ENCODE measurements around the gene ATG2A.

The ATG2A gene

GRCh38 chr11:64897381-64898075, 19.5 kb downstream of the ATG2A start:
- H3K4me3 ChIP-seq (ENCODE audit: low read depth, low read length): no peak overlapping the region
- TF ChIP-seq, protein P1, sequence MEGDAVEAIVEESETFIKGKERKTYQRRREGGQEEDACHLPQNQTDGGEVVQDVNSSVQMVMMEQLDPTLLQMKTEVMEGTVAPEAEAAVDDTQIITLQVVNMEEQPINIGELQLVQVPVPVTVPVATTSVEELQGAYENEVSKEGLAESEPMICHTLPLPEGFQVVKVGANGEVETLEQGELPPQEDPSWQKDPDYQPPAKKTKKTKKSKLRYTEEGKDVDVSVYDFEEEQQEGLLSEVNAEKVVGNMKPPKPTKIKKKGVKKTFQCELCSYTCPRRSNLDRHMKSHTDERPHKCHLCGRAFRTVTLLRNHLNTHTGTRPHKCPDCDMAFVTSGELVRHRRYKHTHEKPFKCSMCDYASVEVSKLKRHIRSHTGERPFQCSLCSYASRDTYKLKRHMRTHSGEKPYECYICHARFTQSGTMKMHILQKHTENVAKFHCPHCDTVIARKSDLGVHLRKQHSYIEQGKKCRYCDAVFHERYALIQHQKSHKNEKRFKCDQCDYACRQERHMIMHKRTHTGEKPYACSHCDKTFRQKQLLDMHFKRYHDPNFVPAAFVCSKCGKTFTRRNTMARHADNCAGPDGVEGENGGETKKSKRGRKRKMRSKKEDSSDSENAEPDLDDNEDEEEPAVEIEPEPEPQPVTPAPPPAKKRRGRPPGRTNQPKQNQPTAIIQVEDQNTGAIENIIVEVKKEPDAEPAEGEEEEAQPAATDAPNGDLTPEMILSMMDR (IDR thresholded peaks at IDR 0.05; ENCODE audit: borderline replicate concordance, insufficient read depth, low read depth, low read length): no peak

DNA sequence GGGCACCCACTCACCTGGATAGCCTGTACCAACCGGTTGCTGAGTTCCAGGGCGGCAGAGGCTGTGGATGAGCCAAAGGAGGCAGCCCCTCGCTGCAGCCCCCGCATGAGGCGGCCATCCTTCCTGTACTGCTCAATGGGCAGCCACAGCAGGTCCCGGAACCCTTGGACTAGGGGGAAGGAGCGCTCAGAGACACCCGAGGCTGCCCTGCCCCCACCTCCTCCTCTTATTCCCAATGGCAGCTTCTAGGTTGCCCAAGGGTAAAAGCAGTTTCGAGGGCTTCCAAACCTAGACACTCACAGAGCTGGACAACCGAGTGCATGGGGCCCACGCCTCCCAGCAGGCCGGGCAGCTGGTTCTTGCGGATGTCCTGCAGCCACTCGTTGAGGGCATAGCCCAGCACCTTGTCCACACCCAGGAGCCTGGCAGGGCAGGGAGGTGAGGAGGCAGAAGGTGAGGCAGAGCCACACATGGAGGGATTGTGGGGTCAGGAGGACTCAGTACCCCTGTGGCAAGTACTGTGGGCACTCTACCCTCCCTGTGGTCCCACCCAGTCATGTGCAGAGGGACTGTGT, 20.5 kb downstream of the ATG2A start:
- TF ChIP-seq, protein P1 (IDR thresholded peaks at IDR 0.05; ENCODE audit: borderline replicate concordance, insufficient read depth, low read depth, low read length): no peak
- H3K4me3 ChIP-seq (ENCODE audit: low read depth, low read length): no peak overlapping the region

- no peak overlapping the region for H3K4me3 ChIP-seq (ENCODE audit: low read depth, low read length)
These were observed 22.1 kb downstream of the ATG2A start for GRCh38 chr11:64894812-64895452.

GRCh38 chr11:64894070-64894811, 22.8 kb downstream of the ATG2A start:
- TF ChIP-seq, protein P1 (IDR thresholded peaks at IDR 0.05; ENCODE audit: borderline replicate concordance, insufficient read depth, low read depth, low read length): peak; percentile 97
- H3K4me3 ChIP-seq (ENCODE audit: low read depth, low read length): no peak overlapping the region

More at GRCh38 chr11:64894812-64895452, 22.1 kb downstream of the ATG2A start:
- TF ChIP-seq, protein P1 (IDR thresholded peaks at IDR 0.05; ENCODE audit: borderline replicate concordance, insufficient read depth, low read depth, low read length): no peak

DNA sequence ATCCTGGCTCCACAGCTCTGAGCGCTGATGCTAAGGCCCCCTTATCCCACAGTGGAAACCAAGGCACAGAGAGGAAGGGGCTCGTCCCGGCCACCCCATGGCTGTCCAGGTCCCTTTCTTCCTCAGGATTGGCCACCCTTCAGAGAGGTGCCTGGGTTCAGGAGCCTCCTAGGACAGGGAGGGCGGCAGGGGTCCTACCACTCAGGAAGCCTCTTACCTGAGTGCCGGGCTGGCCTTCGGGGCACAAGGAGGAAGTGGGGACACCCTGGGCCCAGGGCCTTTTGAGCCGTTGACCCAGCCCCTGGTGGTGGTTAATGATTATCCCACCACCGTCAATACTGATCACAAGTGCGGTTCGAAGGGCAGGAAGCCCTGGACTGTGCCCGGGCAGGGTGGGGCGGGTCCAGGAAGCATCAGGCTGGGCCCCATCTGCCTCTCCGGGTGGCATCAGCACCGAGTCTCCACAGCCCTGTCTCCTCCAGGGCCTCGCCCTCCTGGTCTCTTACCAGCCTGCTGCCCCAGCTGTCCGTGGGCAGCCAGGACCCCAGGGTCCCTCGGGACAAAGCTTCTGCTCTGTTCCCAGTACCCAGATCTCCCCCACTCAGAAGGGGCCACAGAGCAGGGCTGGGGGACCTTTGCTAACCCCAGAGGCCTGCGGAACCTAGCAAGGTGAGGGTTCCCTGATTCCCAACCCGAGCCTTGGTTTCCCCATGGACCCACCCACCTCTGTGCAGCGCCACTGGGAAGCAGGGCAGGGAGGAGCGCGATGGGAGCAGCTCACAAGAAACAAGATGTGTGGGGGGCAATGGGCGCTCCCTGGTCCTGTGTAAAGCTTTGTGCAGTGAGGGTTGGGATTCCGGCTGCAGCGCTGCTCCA, 23.6 kb downstream of the ATG2A start:
- no peak overlapping the region for H3K4me3 ChIP-seq (ENCODE audit: low read depth, low read length)
- TF ChIP-seq, protein P1 (IDR thresholded peaks at IDR 0.05; ENCODE audit: borderline replicate concordance, insufficient read depth, low read depth, low read length): no peak

DNA sequence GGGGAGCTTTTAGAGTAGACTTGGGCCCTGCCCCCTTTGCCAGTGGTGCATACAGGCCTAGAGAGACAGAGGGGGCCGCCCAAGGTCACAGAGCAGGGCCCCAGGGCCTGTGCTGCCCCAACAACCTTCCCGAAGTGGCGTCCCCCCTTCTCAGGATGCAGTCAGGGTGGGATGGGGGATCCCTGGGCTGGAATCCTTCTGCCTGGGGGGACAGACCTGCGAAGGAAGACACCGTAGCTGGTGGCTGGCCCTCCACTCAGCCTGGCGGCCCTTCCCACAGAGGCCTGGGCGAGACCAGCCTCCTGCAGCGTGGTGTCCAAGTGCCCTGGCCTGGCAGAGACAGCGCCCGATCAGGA, 24.2 kb downstream of the ATG2A start:
- H3K4me3 ChIP-seq (ENCODE audit: low read depth, low read length): no peak overlapping the region
- TF ChIP-seq, protein P1 (IDR thresholded peaks at IDR 0.05; ENCODE audit: borderline replicate concordance, insufficient read depth, low read depth, low read length): no peak

All from GM12875 (cell line).